Left lung (tissue), 10 donors: Measurements from ENCODE around the gene PACS2. TPM values are rescaled to one million over a fixed set of nuclear protein-coding genes. Genes with fewer than 3 reads are reported as not detected.

Source experiments
- ATAC-seq: fragments of 200-7000 bp; cut with Tn5 transposase; one replicate; pipeline ENCODE4 v1.9.1; 2020; ENCODE audit warnings: moderate library complexity
- DNase-seq, 4 donors: peaks; one replicate each; pipeline ENCODE4 v3.0.0-alpha.2; 2013 to 2020
- H3K27ac ChIP-seq, 2 donors: fragments of 200-600 bp; sonication (generic) in 1 of 2; one replicate each; pipeline versions ENCODE4 v1.5.0 to v1.8.0; 2020 to 2021
- H3K27me3 ChIP-seq, 2 donors: fragments of 200-600 bp; sonication (generic) in 1 of 2; one replicate each; pipeline versions ENCODE4 v1.5.0 to v1.8.0; 2020 to 2021
- H3K36me3 ChIP-seq, 2 donors: fragments of 200-600 bp; sonication (generic) in 1 of 2; one replicate each; pipeline versions ENCODE4 v1.5.0 to v1.8.0; 2020 to 2021
- H3K4me1 ChIP-seq, 2 donors: fragments of 200-600 bp; one replicate each; pipeline ENCODE4 v1.8.0; 2021
- H3K4me3 ChIP-seq, 2 donors: fragments of 200-600 bp; sonication (generic) in 1 of 2; one replicate each; pipeline versions ENCODE4 v1.5.0 to v1.8.0; 2020 to 2021; ENCODE audit warnings: mild to moderate bottlenecking in 1 of 2
- H3K9me3 ChIP-seq, 2 donors: fragments of 200-600 bp; sonication (generic) in 1 of 2; one replicate each; pipeline versions ENCODE4 v1.5.0 to v1.8.0; 2020 to 2021
- intact Hi-C, 2 donors: fragments of 100-400 bp; cut with DNase I; formaldehyde crosslinking; loops; one replicate each; pipeline versions ENCODE4 v1.11.2 to v1.14.2; 2022
- polyA plus RNA-seq, 6 donors: library from polyadenylated mRNA; unstranded; fragments of 120-200 nt; gene quantifications; one replicate each; pipeline ENCODE4 v1.2.1, GENCODE V29; 2013; ENCODE audit not compliant: insufficient read length in 6 of 6
- total RNA-seq, 2 donors: library from RNA; stranded (reverse); fragmentation: NEBNext Ultra II Directional; extraction: Animal tissue kit (Norgen Biotek cat#: 25700); gene quantifications; one replicate each; pipeline ENCODE4 v1.2.1, GENCODE V29; 2021
- TF ChIP-seq, protein P1 (sequence below), 2 donors: fragments of 200-600 bp; sonication (generic) in 1 of 2; IDR thresholded peaks; one replicate each; pipeline versions ENCODE4 v1.5.0 to v1.8.0; 2021; ENCODE audit warnings: antibody characterized with exemption in 2 of 2
- donor health status: DM: no; HTN: yes; CAD: no.
- donor health status: DM: no; HTN: no; CAD: no.

The PACS2 gene
- total and polyA plus RNA-seq, 8 donors: 64.6 to 99.3 (median 75.4) TPM

DNA sequence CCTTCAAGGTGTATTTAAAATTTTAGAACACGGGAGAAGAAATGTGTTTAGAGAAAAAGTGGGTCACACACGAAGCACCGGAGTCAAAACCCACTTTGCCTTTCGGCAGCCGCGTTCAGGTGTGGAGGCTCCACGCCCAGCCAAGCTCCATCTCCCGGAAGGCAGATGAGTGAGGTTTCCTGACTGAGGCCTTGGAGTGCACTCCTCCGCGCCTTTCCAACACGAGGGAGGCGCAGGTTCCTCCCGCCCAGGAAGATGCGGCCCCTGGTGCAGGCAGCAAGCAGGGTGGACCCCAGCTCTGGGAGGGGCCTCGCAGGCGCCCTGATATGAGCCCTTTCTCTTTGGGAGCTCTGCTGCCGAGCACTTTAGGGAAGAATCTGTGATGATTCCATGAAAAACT lies 127.6 kb downstream of the PACS2 start:
- TF ChIP-seq, protein P1, sequence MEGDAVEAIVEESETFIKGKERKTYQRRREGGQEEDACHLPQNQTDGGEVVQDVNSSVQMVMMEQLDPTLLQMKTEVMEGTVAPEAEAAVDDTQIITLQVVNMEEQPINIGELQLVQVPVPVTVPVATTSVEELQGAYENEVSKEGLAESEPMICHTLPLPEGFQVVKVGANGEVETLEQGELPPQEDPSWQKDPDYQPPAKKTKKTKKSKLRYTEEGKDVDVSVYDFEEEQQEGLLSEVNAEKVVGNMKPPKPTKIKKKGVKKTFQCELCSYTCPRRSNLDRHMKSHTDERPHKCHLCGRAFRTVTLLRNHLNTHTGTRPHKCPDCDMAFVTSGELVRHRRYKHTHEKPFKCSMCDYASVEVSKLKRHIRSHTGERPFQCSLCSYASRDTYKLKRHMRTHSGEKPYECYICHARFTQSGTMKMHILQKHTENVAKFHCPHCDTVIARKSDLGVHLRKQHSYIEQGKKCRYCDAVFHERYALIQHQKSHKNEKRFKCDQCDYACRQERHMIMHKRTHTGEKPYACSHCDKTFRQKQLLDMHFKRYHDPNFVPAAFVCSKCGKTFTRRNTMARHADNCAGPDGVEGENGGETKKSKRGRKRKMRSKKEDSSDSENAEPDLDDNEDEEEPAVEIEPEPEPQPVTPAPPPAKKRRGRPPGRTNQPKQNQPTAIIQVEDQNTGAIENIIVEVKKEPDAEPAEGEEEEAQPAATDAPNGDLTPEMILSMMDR (IDR thresholded peaks at IDR 0.05): no peak
- intact Hi-C loops: no loop called here
- no peak overlapping the region for H3K27ac ChIP-seq
- H3K4me3 ChIP-seq: no peak overlapping the region
- no peaks in the 10 kb centered on the region for H3K9me3 ChIP-seq
- no peaks in the 10 kb centered on the region for H3K4me1 ChIP-seq
- peaks cover 0 to 47% of the 10 kb centered on the region in 2 donors for H3K36me3 ChIP-seq
- DNase-seq (peak in 1 of 4 donors; percentile 50), ATAC-seq (no peak)
- no peaks in the 10 kb centered on the region for H3K27me3 ChIP-seq

DNA sequence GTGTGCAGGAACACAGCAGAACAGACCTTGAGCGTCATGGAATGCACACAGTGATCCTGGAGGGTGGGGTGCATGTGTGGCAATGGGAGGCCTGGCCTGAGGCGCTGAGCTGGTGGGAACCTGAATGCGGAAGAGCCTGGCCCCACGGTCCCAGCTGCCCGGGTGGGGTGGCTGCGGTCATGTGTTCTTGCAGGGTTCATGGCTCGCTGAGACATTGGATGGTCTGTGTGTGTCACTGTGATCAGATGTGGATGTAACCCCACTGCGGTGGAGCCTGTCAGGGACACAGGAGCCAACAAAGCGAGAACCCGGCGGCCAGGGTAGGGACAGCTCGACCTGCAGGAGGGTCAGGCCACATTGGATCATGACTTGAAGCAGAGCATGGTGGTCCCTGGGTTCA lies 128.3 kb downstream of the PACS2 start:
- TF ChIP-seq, protein P1 (IDR thresholded peaks at IDR 0.05): no peak

DNA sequence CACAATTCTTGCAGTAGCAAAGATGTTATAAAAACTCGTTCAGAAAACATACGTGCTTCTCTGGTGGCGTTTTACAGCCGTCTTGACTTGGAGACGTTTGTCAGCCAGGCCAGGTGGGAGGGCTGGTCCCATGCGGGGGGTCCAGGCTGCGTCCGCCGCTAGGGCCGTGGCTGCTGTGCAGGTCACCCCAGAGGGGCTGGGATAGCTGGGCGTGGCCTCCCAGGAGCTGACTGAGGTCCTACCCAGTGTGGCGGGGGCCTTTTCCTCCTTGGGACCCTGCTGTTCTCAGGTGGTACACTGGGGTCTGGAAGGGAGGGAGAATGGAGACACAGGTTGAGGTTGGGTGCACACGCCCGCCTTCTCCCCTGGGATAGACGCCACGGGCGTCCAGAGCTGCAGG lies 130.3 kb downstream of the PACS2 start:
- TF ChIP-seq, protein P1 (IDR thresholded peaks at IDR 0.05): no peak
- H3K27me3 ChIP-seq: no peaks in the 10 kb centered on the region
- H3K27ac ChIP-seq: no peak overlapping the region
- intact Hi-C loops: no loop called here
- no peak overlapping the region for H3K4me3 ChIP-seq
- H3K36me3 ChIP-seq: peaks cover 0 to 39% of the 10 kb centered on the region in 2 donors
- ATAC-seq (no peak), DNase-seq (peak in 1 of 4 donors; percentile 72)
- no peaks in the 10 kb centered on the region for H3K9me3 ChIP-seq
- peaks cover 4 to 8% of the 10 kb centered on the region in 2 donors for H3K4me1 ChIP-seq

More for the DNA sequence above, 128.3 kb downstream of the PACS2 start:
- Histone ChIP-seq H3K27me3 (no peaks in the 10 kb centered on the region), H3K4me1 (no peaks in the 10 kb centered on the region), H3K9me3 (no peaks in the 10 kb centered on the region), H3K36me3 (peaks cover 0 to 47% of the 10 kb centered on the region in 2 donors), H3K27ac (no peak overlapping the region), H3K4me3 (no peak overlapping the region)
- peak in 1 of 4 donors; percentile 58 for DNase-seq
- intact Hi-C loops: no loop called here
- ATAC-seq: no peak

DNA sequence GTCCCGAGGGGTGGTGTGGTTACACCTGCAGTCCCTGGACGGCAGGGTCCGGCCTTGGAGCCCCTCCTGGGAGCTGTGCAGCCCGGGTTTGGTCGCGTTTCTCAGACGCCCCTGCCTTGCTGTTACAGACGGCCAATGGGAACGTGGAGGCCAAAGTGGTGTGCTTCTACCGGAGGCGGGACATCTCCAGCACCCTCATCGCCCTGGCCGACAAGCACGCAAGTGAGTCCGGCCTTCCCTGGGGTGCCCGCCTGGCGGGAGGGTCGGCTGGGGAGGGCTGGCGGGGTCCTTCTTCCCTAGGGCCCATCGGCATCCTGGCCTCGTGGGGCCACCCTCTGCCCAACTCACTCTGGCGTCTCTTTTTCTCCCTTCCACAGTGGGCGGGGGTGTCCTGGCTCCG lies 130.7 kb downstream of the PACS2 start:
- H3K27me3 ChIP-seq: no peaks in the 10 kb centered on the region
- peaks cover 4 to 8% of the 10 kb centered on the region in 2 donors for H3K4me1 ChIP-seq
- intact Hi-C loops: no loop called here
- TF ChIP-seq, protein P1 (IDR thresholded peaks at IDR 0.05): no peak
- no peak for ATAC-seq
- peaks cover 0 to 40% of the 10 kb centered on the region in 2 donors for H3K36me3 ChIP-seq
- H3K4me3 ChIP-seq: no peak overlapping the region
- H3K27ac ChIP-seq: no peak overlapping the region
- DNase-seq: peak in 1 of 4 donors; percentile 78
- no peaks in the 10 kb centered on the region for H3K9me3 ChIP-seq

DNA sequence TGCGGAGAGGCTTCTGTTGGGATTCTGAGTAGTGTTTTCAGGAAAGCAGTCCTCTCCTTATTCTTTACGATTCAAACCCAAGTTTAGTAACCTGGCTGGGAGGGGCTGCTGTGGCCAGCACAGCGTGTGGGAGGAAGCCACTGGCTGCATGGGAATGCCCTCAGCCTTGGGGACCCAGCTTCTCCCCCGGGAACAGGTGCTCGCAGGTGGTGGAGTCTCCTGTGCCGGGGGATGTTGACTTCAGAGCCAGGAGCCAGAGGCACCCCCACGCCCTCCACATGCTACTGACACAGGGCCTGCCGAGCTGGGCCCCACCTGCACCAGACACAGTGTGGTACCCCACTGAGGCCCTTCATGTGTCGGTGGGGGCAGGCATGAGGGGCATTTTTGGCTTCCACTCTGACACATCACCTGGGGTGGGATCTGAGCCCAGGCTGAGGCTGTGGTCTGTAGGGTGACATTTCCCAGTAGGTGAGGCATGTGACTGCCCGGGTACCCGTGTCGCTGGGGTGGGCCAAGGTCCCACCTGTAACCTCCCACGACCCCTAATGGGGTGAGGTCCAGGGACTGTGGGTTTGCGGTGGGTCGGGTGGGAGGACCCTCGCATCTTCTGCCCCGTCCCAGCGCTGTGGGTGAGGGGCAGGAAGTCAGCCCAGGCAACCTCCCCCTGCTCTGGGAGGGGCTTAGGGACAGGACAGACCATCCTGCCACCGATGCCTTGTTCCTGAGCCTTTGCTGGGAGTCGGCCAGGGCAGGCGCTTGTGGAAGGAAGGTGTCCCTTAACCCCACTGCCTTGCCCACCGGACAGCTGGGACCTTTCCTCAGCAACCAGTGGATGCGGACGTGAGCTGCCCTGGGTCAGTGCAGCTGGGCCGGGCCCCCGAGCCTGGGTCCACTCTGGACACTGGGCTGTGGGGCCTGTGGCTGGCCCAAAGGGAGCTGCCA lies 131.6 kb downstream of the PACS2 start:
- ATAC-seq (no peak), DNase-seq (no peak)
- Histone ChIP-seq H3K4me1 (peaks cover 4 to 8% of the 10 kb centered on the region in 2 donors), H3K27me3 (no peaks in the 10 kb centered on the region), H3K9me3 (no peaks in the 10 kb centered on the region), H3K36me3 (peaks cover 0 to 41% of the 10 kb centered on the region in 2 donors), H3K4me3 (no peak overlapping the region), H3K27ac (no peak overlapping the region)
- intact Hi-C loops: no loop called here
- TF ChIP-seq, protein P1 (IDR thresholded peaks at IDR 0.05): no peak
